ENCODE measurements around the gene BFSP1. TPM values are rescaled to one million over a fixed set of nuclear protein-coding genes. Genes with fewer than 3 reads are reported as not detected.

The BFSP1 gene
- total and polyA plus RNA-seq, 2 donors (not counting 1 experiment from before 2014, with no cell fraction given), result 1.5 to 2.3 TPM

GRCh38 chr20:17531665-17532025 lies 466 bp upstream of the BFSP1 start:
- H2AFZ ChIP-seq (ENCODE audit: low read length), result peak overlapping the region; percentile 95
- H3K4me1 ChIP-seq (ENCODE audit: control insufficient read depth, extremely low read depth, insufficient read depth, low read length), result peaks cover 2% of the 10 kb centered on the region
- peak overlapping the region; percentile 50 to 60 (median 54) for H3K4me3 ChIP-seq (replicated peaks in 1 of 4; ENCODE audit: control extremely low read depth in 1 of 4, insufficient read depth in 1 of 4, low read depth in 3 of 4, low read length in 4 of 4)
- peak overlapping the region; percentile 46 for H3K27ac ChIP-seq (ENCODE audit: insufficient read depth, low read length)
- H3K36me3 ChIP-seq (ENCODE audit: control insufficient read depth, insufficient read depth, low read length), result no peaks in the 10 kb centered on the region
- DNase-seq (ENCODE audit: low read depth in 2 of 2), result no peak
- TF ChIP-seq EZH2 (IDR thresholded peaks at IDR 0.05; ENCODE audit: low read length, missing control alignments) (no peak), CTCF (conservative IDR thresholded peaks at IDR 0.05 in 1 of 2, IDR thresholded peaks at IDR 0.05 in 1 of 2; ENCODE audit: low read depth in 1 of 2, low read length in 2 of 2) (no peak)
- H3K27me3 ChIP-seq (ENCODE audit: control insufficient read depth, insufficient read depth, low read length), result no peaks in the 10 kb centered on the region
- no peaks in the 10 kb centered on the region for H3K79me2 ChIP-seq (ENCODE audit: control insufficient read depth, insufficient read depth, low read length)
- H3K4me2 ChIP-seq (ENCODE audit: extremely low read depth, insufficient read depth, low read length), result peak overlapping the region; percentile 49
- no peaks in the 10 kb centered on the region for H4K20me1 ChIP-seq (ENCODE audit: control insufficient read depth, extremely low read depth, insufficient read depth, low read length)
- peak overlapping the region; percentile 51 for H3K9ac ChIP-seq (ENCODE audit: insufficient read depth, low read length)
- no peaks in the 10 kb centered on the region for H3K9me3 ChIP-seq (ENCODE audit: control insufficient read depth, insufficient read depth, low read depth, low read length)

DNA sequence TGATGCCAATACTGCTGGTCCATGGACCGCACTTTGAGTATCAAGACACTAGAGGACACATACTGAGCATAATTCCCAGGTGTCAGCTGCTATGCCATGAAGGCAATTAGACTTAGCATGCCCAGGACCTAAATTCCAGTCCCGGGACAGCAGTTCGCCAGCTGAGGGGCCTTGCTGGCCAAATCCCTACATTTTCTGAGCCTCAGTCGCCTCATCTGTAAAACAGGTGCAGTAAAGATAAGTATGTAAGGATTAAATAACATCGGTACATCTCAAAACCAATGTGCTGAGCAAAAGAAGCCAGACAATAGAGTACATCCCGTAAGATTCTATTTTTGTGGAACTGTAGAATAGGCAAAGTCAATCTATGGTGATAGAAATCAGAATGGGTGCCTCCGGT lies 1.0 kb downstream of the BFSP1 start:
- Histone ChIP-seq H3K27me3 (ENCODE audit: control insufficient read depth, insufficient read depth, low read length) (no peaks in the 10 kb centered on the region), H3K79me2 (ENCODE audit: control insufficient read depth, insufficient read depth, low read length) (no peaks in the 10 kb centered on the region), H3K9ac (ENCODE audit: insufficient read depth, low read length) (no peak overlapping the region), H3K4me3 (replicated peaks in 1 of 4; ENCODE audit: control extremely low read depth in 1 of 4, insufficient read depth in 1 of 4, low read depth in 3 of 4, low read length in 4 of 4) (no peak overlapping the region), H2AFZ (ENCODE audit: low read length) (no peak overlapping the region), H3K27ac (ENCODE audit: insufficient read depth, low read length) (no peak overlapping the region), H3K4me2 (ENCODE audit: extremely low read depth, insufficient read depth, low read length) (no peak overlapping the region), H4K20me1 (ENCODE audit: control insufficient read depth, extremely low read depth, insufficient read depth, low read length) (no peaks in the 10 kb centered on the region), H3K36me3 (ENCODE audit: control insufficient read depth, insufficient read depth, low read length) (no peaks in the 10 kb centered on the region), H3K4me1 (ENCODE audit: control insufficient read depth, extremely low read depth, insufficient read depth, low read length) (peaks cover 2% of the 10 kb centered on the region), H3K9me3 (ENCODE audit: control insufficient read depth, insufficient read depth, low read depth, low read length) (no peaks in the 10 kb centered on the region)
- no peak for TF ChIP-seq EZH2 (IDR thresholded peaks at IDR 0.05; ENCODE audit: low read length, missing control alignments)
- TF ChIP-seq CTCF (conservative IDR thresholded peaks at IDR 0.05 in 1 of 2, IDR thresholded peaks at IDR 0.05 in 1 of 2; ENCODE audit: low read depth in 1 of 2, low read length in 2 of 2), result no peak
- DNase-seq (ENCODE audit: low read depth in 2 of 2), result no peak

DNA sequence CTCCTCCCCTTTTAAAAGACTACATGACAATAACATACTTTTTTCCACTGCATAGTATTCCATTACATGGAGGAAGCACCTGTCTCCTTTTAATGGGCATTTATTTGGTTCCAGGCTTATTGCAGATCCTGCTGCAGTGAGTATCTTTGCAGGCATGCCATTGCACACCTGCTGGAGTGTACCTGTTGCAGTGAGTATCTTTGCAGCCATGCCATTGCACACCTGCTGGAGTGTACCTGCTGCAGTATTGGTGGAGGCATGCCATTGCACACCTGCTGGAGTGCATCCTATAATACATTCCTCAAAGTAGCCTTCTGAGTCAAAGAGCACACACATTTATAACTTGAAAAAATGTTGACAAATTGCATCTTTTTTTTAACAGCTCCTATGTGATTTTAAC lies 1.6 kb downstream of the BFSP1 start:
- Histone ChIP-seq H3K4me3 (replicated peaks in 1 of 4; ENCODE audit: control extremely low read depth in 1 of 4, insufficient read depth in 1 of 4, low read depth in 3 of 4, low read length in 4 of 4) (no peak overlapping the region), H2AFZ (ENCODE audit: low read length) (no peak overlapping the region), H3K36me3 (ENCODE audit: control insufficient read depth, insufficient read depth, low read length) (no peaks in the 10 kb centered on the region), H3K27ac (ENCODE audit: insufficient read depth, low read length) (no peak overlapping the region), H3K4me2 (ENCODE audit: extremely low read depth, insufficient read depth, low read length) (no peak overlapping the region), H3K79me2 (ENCODE audit: control insufficient read depth, insufficient read depth, low read length) (no peaks in the 10 kb centered on the region), H4K20me1 (ENCODE audit: control insufficient read depth, extremely low read depth, insufficient read depth, low read length) (no peaks in the 10 kb centered on the region), H3K27me3 (ENCODE audit: control insufficient read depth, insufficient read depth, low read length) (no peaks in the 10 kb centered on the region), H3K4me1 (ENCODE audit: control insufficient read depth, extremely low read depth, insufficient read depth, low read length) (peaks cover 2% of the 10 kb centered on the region), H3K9ac (ENCODE audit: insufficient read depth, low read length) (no peak overlapping the region), H3K9me3 (ENCODE audit: control insufficient read depth, insufficient read depth, low read depth, low read length) (no peaks in the 10 kb centered on the region)
- TF ChIP-seq CTCF (conservative IDR thresholded peaks at IDR 0.05 in 1 of 2, IDR thresholded peaks at IDR 0.05 in 1 of 2; ENCODE audit: low read depth in 1 of 2, low read length in 2 of 2) (no peak), EZH2 (IDR thresholded peaks at IDR 0.05; ENCODE audit: low read length, missing control alignments) (no peak)
- no peak for DNase-seq (ENCODE audit: low read depth in 2 of 2)

Data from fibroblast of lung (primary cell).